Activated naive CD8-positive, alpha-beta T cell (primary cell): ENCODE data around the gene SNX18.
"Not testable (repeated sequence)": the region's sequence is repeated elsewhere in the genome, so short reads cannot be mapped to it uniquely, and the experiment has no call there.

Experiments
- H3K27ac Mint-ChIP-seq: one replicate; pipeline ENCODE4 v1.8.0; 2021; ENCODE audit warnings: mixed read lengths
- H3K27me3 Mint-ChIP-seq: one replicate; pipeline ENCODE4 v1.8.0; 2021; ENCODE audit warnings: mixed read lengths
- H3K36me3 Mint-ChIP-seq: one replicate; pipeline ENCODE4 v1.8.0; 2021; ENCODE audit warnings: mixed read lengths
- H3K4me1 Mint-ChIP-seq: one replicate; pipeline ENCODE4 v1.8.0; 2021; ENCODE audit warnings: low read depth, mixed read lengths
- H3K4me3 Mint-ChIP-seq: one replicate; pipeline ENCODE4 v1.8.0; 2021; ENCODE audit warnings: mild to moderate bottlenecking, mixed read lengths
- H3K9me3 Mint-ChIP-seq: one replicate; pipeline ENCODE4 v1.8.0; 2021; ENCODE audit warnings: low read depth, mixed read lengths

Gene SNX18

GRCh38 chr5:54526604-54527288 lies 9.2 kb downstream of the SNX18 start:
- H3K27ac Mint-ChIP-seq = no peak overlapping the region
- no peak overlapping the region for H3K4me3 Mint-ChIP-seq
- H3K9me3 Mint-ChIP-seq = no peaks in the 10 kb centered on the region
- peaks cover 5% of the 10 kb centered on the region for H3K36me3 Mint-ChIP-seq
- H3K27me3 Mint-ChIP-seq = no peaks in the 10 kb centered on the region
- H3K4me1 Mint-ChIP-seq = peaks cover 61% of the 10 kb centered on the region

- no peak overlapping the region for H3K4me3 Mint-ChIP-seq
- peaks cover 2% of the 10 kb centered on the region for H3K36me3 Mint-ChIP-seq
- peaks cover 53% of the 10 kb centered on the region for H3K4me1 Mint-ChIP-seq
- H3K27ac Mint-ChIP-seq = no peak overlapping the region
- H3K27me3 Mint-ChIP-seq = no peaks in the 10 kb centered on the region
- no peaks in the 10 kb centered on the region for H3K9me3 Mint-ChIP-seq
Measured at GRCh38 chr5:54528633-54529209, 11.2 kb downstream of the SNX18 start.

- H3K9me3 Mint-ChIP-seq = no peaks in the 10 kb centered on the region
- H3K27me3 Mint-ChIP-seq = no peaks in the 10 kb centered on the region
- H3K27ac Mint-ChIP-seq = no peak overlapping the region
Measured at GRCh38 chr5:54529565-54529964, 12.0 kb downstream of the SNX18 start.

GRCh38 chr5:54531546-54531945 lies 14.0 kb downstream of the SNX18 start:
- Mint-ChIP-seq H3K9me3 (no peaks in the 10 kb centered on the region), H3K27me3 (no peaks in the 10 kb centered on the region), H3K27ac (no peak overlapping the region), H3K4me1 (peaks cover 38% of the 10 kb centered on the region), H3K36me3 (peaks cover 2% of the 10 kb centered on the region), H3K4me3 (no peak overlapping the region)

More at GRCh38 chr5:54529565-54529964, 12.0 kb downstream of the SNX18 start:
- Mint-ChIP-seq H3K4me1 (peaks cover 51% of the 10 kb centered on the region), H3K36me3 (peaks cover 2% of the 10 kb centered on the region), H3K4me3 (no peak overlapping the region)

- no peak overlapping the region for H3K4me3 Mint-ChIP-seq
- H3K27ac Mint-ChIP-seq = no peak overlapping the region
- H3K27me3 Mint-ChIP-seq = no peaks in the 10 kb centered on the region
- H3K9me3 Mint-ChIP-seq = no peaks in the 10 kb centered on the region
- peaks cover 2% of the 10 kb centered on the region for H3K36me3 Mint-ChIP-seq
- peaks cover 56% of the 10 kb centered on the region for H3K4me1 Mint-ChIP-seq
Measured at GRCh38 chr5:54533541-54534190, 16.1 kb downstream of the SNX18 start.

- Mint-ChIP-seq H3K36me3 (peaks cover 2% of the 10 kb centered on the region), H3K4me3 (no peak overlapping the region), H3K9me3 (no peaks in the 10 kb centered on the region), H3K4me1 (peaks cover 58% of the 10 kb centered on the region), H3K27ac (no peak overlapping the region), H3K27me3 (no peaks in the 10 kb centered on the region)
Measured at GRCh38 chr5:54534191-54535004, 16.8 kb downstream of the SNX18 start.

GRCh38 chr5:54535149-54535844 lies 17.7 kb downstream of the SNX18 start:
- Mint-ChIP-seq H3K36me3 (peaks cover 2% of the 10 kb centered on the region), H3K27ac (no peak overlapping the region), H3K9me3 (no peaks in the 10 kb centered on the region), H3K4me3 (no peak overlapping the region), H3K27me3 (no peaks in the 10 kb centered on the region), H3K4me1 (peaks cover 53% of the 10 kb centered on the region)

GRCh38 chr5:54536375-54536774 lies 18.8 kb downstream of the SNX18 start:
- not testable (repeated sequence) for H3K27ac Mint-ChIP-seq, H3K27me3 Mint-ChIP-seq, H3K36me3 Mint-ChIP-seq, H3K4me3 Mint-ChIP-seq, H3K9me3 Mint-ChIP-seq
- peaks cover 51% of the 10 kb centered on the region for H3K4me1 Mint-ChIP-seq

- H3K27me3 Mint-ChIP-seq, H3K36me3 Mint-ChIP-seq, H3K27ac Mint-ChIP-seq, H3K4me3 Mint-ChIP-seq, H3K9me3 Mint-ChIP-seq: not testable (repeated sequence)
- peaks cover 51% of the 10 kb centered on the region for H3K4me1 Mint-ChIP-seq
Measured at GRCh38 chr5:54536861-54537260, 19.3 kb downstream of the SNX18 start.

- H3K9me3 Mint-ChIP-seq = no peaks in the 10 kb centered on the region
- H3K4me1 Mint-ChIP-seq = peaks cover 51% of the 10 kb centered on the region
- H3K36me3 Mint-ChIP-seq = no peaks in the 10 kb centered on the region
- H3K27me3 Mint-ChIP-seq = no peaks in the 10 kb centered on the region
- no peak overlapping the region for H3K4me3 Mint-ChIP-seq
- no peak overlapping the region for H3K27ac Mint-ChIP-seq
Measured at GRCh38 chr5:54537725-54538124, 20.2 kb downstream of the SNX18 start.

GRCh38 chr5:54538156-54538555 lies 20.6 kb downstream of the SNX18 start:
- H3K4me1 Mint-ChIP-seq = peaks cover 51% of the 10 kb centered on the region
- no peak overlapping the region for H3K27ac Mint-ChIP-seq
- peaks cover 2% of the 10 kb centered on the region for H3K36me3 Mint-ChIP-seq
- H3K9me3 Mint-ChIP-seq = no peaks in the 10 kb centered on the region
- H3K27me3 Mint-ChIP-seq = no peaks in the 10 kb centered on the region
- H3K4me3 Mint-ChIP-seq = no peak overlapping the region

- Mint-ChIP-seq H3K9me3 (no peaks in the 10 kb centered on the region), H3K36me3 (peaks cover 3% of the 10 kb centered on the region), H3K4me1 (peaks cover 45% of the 10 kb centered on the region), H3K27ac (no peak overlapping the region), H3K4me3 (no peak overlapping the region), H3K27me3 (no peaks in the 10 kb centered on the region)
Measured at GRCh38 chr5:54539001-54539400, 21.4 kb downstream of the SNX18 start.

GRCh38 chr5:54540286-54540685 lies 22.7 kb downstream of the SNX18 start:
- Mint-ChIP-seq H3K27me3 (no peaks in the 10 kb centered on the region), H3K4me3 (no peak overlapping the region), H3K36me3 (peaks cover 4% of the 10 kb centered on the region), H3K27ac (no peak overlapping the region), H3K9me3 (no peaks in the 10 kb centered on the region), H3K4me1 (peaks cover 41% of the 10 kb centered on the region)

- Mint-ChIP-seq H3K36me3 (peaks cover 7% of the 10 kb centered on the region), H3K4me3 (no peak overlapping the region), H3K27me3 (no peaks in the 10 kb centered on the region), H3K27ac (no peak overlapping the region), H3K9me3 (no peaks in the 10 kb centered on the region), H3K4me1 (peaks cover 37% of the 10 kb centered on the region)
Measured at GRCh38 chr5:54541823-54542783, 24.5 kb downstream of the SNX18 start.
